HG02571 (cell line): Measurements from ENCODE around the gene AP3S2.

ENCODE experiments used
- ATAC-seq: cut with Tn5 transposase; IDR thresholded peaks from one replicate; pipeline ENCODE4 v1.9.1; 2021; ENCODE audit warnings: mild to moderate bottlenecking, moderate library complexity; ENCODE audit not compliant: unreplicated experiment

Gene AP3S2

DNA sequence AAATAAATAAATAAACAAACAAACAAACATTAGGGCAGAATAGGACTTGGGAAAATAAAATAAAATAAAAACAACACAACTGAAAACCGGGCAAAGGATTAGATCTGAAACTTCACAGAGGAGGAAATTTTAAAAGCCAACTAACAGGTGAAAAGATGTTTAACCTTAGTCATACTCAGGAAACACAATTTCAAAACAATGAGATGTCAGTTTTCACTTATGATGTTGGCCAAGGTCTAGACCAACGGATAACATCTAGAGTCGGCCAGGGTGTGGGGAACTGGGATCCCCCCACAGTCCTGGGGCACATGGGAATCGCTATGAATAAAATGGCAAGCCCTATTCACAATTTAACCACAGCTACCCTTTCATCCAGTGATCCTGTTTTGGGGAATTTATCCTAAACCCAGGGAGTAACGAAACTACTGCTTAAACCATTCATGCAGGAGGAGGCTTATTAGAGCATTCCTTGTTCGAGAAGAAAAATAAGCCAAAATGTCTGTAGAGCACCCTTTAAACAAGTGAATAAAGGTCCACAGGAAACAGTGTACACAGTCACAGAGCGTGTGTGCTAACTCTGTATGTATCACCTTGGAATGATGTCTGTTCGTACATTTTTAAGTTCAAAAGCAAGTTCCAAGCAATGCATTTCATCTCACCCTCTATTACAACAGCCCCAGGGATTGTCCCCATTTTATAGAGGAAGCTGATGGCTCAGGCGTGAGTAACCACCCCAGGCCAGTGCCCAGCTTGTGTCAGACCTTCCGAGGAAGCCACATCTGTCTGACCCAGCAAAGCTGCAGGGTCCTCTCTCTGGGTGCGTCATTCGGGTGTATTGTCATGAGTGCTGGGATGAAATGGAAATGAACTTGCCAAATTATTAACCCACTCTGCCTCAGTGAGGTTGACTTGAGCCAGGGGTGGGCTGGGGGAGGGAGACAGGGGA lies 72.9 kb downstream of the AP3S2 start:
- ATAC-seq = no peak

DNA sequence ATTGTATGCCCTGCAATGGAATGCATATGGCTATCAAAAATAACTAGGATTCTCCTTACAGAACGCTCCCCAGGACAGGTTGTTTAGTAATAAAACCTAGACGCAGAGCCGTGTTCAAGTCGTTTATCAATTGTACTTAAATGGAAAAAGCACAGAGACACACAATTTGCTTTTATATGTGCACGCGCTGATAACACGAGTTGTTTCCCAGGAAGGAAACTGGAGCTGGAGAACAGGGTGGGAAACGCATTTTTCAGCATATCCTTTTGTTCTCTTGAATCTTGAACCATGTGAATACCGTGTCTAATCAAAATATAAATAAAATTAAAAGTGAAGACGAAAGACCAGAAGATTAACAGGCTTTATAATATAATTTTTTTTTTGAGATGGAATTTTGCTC lies 75.5 kb downstream of the AP3S2 start:
- ATAC-seq = no peak

DNA sequence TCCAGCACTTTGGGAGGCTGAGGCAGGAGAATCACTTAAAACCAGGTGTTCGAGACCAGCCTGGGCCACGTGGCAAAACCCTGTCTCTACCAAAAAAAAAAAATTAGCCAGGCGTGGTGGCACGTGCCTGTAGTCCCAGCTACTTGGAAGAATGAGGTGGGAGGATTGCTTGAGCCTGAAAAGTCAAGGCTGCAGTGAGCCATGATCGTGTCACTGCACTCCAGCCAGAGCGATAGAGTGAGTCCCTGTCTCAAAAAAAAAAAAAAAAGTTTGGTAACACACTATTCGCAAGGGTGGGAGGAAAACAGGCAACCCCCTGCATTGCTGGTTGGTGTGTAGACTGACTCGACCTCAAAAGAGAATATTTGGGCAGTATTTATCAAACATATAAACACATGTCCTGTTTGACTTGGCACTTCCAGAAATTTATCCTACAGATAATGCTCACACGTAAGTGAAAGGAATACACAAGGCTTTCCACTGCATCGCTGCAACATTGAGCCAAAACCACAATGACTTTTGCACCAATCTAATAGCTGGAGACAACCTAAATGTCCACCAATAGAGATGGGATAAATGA lies 76.0 kb downstream of the AP3S2 start:
- no peak for ATAC-seq

DNA sequence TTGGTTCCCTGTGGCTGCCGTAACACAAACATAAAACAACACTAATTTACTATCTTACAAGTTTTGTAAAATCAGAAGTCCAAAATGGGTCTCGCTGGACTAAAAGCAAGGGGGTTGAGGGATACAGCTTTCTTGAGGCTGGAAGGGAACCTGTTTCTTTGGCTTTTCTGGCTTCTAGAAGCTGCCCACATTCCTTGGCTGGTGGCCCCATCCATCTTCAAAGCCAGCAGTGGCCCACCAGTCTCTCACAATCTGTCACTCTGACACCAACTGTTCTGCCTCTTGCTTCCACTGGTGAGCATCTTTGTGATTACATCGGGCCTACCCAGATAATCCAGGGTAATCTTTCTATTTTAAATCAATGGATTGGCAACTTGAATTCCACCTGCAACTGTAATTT lies 78.0 kb downstream of the AP3S2 start:
- no peak for ATAC-seq

DNA sequence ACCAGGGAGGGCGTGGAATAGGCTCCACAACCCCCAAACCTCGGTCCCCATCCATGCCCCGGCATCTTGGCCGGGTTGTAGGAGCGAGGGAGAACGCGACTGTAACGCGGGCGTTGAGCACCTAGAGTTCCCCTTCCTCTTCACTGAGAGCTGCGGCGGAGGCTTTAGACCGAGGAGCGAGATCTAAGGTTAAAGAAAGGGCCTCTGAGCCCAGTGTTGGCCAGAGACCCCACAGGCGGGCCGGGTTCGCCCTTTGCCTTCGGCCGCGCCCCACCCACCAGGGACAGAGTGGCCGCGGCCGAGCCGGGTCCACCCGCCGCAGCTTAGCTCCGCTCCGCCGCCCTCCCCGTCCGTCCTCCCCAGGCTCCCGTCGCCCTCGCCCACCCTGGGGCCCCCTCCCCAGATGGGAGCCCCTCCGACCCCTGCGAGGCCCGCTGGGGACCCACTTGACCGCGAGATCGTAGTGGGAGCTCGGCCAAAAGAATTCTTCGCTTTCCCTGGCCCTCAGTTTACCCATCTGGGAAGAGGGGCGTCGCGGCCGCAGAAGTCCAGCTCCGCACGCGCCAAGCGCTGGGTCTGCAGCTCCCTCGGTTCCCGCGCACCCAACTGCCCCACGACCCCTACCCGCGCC lies 79.6 kb downstream of the AP3S2 start:
- ATAC-seq = no peak

DNA sequence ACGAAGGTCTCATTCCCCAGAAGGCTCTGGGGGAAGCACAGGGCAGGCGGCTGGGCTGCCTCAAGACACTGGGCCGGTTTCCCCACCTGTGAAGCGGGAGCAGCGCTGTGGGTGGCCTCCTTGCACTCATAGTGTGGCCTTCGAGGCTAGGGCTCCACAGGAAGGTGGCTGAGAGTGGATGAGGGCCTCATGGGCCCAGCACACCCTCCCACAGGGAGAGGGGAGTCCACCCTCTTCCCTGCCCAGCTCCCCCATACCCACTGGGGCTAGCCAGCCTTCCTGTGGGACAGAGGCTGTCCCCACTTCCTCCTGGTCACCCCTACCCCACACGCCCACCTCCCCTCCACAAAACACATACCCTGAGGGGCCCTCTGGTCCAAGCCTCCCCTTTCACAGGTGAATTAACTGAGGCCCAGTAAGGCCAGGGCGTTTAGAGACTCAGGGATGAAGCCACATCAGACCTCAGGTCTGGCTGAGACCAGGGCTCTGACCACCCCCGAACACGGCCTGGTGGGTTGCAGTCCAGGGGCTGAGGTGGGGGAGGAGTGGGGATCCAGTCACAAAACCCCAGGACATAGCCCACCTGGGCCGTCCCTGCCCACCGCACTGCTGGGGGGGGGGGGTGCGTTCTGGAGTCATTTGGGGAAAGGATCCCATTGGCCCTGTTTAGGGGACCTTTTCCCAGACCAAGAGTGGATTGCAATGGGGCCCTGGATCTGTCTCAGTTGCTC lies 80.2 kb downstream of the AP3S2 start:
- no peak for ATAC-seq

DNA sequence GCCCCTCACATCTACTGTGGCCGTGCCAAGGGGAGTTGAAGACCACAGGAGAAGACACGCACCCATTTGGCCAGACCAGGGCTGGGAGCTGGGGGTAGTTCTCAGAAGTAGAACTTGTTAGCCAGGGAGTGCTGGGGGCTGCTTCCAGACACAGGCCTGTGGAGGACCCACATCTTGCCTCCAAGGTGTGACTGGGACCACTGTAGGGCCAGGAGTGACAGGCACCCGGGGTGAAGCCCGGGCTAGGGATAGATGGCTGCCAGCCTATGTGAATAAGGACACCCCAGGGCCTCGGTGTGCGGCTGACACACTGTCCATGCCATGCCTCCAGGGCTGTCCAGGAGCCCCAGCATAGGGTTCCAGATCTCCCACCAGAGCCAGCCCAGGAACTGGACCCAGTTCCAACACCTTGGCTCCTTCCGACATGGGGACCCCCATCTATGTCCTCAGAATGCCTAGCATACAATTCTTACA lies 80.9 kb downstream of the AP3S2 start:
- no peak for ATAC-seq

DNA sequence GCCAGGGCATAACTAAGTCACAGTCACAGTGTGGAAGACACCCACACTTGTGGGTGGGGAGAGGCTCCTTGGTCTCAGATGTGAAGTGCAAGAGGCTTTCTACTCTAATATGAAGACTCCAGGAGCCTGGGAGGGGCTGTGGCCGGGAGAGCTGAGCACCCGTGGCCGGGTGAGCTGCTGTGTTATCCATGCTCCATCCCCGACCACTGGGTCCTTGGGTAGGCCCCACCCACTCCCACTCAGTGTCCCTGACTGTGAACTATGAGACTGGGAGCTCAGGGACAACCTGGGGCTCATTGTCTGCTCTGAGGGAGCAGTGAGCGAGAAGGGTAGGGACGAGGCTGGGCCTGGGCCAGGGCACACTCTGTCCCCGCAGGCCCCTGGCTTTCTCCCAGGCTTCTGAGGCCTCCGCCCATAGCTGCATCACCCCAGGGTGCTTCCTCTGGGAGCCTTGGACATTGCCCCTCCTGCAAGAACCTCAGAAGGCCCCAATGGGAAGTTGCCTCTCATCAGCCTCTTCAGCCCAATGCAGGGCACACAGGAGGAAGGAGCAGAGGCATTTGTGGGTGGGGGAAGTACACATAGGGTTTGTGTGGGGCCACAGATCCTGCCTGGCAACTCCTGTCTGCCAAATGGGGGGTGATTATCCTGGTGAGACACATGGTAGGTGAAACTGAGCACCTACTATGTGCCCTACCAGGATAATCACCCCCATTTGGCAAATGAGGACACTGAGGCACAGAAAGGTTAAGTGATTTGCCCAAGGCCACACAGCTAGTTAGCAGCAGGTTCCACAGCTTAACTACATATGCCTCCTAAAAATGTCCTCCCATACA lies 81.6 kb downstream of the AP3S2 start:
- no peak for ATAC-seq

DNA sequence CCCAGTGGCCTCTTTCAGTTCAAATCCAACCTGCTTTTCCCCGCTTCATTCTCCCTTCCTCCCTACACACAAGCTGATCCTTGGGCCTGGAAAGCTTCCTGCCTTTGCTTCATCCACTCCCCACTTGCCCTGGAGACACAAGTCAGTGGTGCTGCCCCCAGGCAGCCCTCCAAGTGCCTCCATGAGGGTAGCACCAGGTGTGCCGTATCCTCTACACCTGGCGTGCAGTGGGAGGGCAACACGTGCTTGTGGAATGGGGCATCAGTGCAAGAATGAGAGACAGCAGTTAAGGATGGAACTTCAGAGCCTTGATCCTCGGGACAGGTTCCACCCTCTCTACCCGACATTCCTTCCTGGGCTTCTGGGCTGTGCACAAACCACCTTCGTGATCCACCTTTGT lies 83.0 kb downstream of the AP3S2 start:
- no peak for ATAC-seq

DNA sequence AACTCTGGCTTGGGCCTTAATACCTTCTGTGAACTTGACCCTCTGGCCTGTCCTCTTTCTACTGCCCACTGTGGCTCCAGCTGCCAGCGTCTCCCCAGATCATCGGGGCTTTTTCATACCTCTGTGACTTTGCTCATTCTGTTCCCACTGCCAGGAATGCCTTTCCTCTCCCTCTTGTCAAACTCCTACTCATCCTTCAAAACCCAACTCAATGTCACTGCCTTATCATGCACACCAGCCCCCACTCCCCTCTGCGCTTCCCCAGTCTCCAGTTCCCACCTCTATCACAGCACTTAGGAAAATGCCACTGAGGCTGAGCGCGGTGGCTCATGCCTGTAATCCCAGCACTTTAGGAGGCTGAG lies 84.0 kb downstream of the AP3S2 start:
- ATAC-seq = no peak

DNA sequence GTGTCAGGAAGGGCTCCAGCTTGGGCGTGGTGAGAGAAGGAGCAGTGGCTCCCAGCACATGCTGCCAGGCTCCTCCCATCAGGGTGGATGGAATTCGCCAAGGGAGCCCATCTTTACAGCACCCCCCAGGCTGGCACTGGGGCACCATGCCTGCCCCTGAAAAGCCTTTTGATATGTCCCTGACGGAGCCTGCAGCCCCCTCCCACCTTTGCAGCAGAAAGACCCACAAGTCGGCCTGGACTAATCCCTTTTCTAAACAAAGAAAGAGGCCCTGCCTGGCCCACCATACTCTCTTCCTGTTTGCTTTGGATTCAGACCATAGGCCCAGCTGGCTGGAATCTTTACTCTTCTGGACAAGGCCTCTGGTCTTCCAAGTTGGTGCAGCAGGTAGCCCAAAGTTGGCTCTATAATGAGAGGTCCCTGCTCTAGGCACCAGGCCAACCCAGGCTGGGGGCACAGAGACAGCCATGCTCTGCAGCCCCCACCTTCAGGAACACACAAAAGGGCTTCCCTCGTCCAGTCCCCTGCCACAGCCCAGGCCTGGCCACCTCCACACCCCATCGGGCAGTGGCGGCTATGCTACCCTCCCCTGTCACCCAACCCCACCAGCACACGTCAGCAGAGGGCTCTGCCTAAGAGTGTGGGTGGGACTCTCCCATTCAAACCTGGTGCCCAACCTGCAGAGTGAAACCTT lies 84.6 kb downstream of the AP3S2 start:
- ATAC-seq = no peak

DNA sequence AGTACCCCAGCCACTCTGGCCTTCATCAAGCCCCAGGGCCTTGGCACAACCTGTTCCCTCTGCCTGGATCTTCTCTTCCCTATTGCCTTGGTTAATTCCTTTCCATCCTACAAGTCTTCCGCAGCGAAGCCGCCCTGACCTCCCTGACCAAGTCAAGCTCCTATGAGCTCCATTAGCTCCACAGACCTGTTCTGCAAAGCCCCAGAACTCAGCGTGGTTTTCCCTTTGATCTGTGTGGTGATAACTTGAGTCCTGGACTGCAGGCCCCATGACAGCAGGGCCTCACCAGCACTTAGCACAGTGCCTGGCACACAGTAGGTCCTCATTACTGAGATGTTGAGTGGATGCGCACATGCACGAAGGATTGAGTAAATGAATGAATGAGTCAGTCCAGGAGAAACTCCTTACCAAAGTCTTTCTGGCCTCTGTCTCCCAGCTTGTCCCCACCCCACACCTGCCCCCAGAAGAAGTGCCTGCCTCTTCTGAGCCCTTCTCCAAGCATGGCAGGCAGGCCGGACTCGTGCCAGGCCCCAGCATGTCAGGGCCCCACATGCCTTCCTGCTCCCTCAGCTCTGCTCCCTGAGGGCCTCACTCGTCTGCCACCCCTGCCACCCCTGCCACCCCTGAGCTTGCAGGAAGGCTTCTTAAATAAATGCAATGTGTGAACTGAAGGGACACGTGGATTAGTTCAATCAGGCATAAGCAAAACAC lies 85.5 kb downstream of the AP3S2 start:
- ATAC-seq = no peak

DNA sequence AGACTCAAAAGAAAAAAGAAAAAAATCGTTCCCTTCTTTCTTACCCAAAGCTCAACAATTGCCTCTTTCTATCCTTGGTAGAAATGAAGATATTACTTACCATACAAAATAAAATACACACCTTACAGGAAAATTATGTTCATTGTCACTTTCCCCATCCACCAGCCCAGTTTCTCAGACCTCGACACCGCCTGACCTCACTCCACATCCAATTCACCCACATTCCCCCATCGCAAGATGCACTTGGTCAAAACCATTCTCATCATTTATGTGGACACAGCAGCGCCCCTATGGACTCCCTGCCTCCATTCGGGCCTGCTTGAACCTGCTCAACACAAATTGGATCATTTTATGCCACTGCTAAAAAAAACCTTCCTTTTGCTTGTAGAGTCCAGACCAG lies 86.1 kb downstream of the AP3S2 start:
- ATAC-seq = no peak

DNA sequence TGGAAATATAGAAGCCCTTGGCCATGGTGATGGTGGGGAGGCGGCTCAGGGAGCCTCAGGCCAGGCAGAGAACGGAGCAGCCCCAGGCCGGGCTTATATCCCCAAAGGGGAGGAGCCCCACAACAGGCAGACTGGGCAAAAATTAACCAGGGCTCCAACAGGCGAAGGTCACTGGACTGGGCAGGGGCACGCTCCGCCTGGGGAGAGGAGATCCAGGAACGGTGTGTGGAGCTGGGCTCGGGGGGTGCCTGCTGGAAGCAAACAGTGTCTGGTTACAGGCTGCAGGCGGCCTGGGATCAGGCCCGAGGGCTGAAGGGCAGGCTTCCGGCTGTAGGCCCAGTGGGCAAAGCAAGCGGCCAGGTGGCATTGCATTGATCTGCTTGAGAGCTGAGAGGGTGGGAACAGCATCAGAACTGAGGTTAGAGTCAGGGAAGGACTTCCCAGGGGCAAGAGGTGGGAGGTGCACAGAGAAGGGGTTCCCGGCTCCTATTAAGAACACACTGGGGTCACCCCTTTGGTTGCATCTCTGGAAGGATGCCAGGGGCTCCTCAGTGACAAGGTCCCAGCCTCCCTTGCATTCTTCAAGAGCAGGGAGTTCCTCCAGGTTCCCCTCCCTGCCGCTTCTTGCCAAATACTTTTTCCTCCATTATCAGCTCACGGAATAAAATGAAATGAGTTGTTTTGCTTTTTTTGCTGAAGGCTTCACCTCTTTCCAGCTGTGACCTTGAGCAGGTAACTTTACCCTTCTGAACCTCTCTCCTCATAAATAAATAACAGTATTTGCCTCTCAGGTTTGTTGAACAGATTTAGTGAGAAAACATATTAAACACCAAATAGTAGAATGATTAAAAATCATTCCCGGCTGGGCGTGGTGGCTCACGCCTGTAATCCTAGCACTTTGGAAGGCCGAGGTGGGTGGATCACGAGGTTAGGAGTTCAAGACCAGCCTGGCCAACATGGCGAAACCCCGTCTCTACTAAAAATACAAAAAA lies 86.9 kb downstream of the AP3S2 start:
- no peak for ATAC-seq

DNA sequence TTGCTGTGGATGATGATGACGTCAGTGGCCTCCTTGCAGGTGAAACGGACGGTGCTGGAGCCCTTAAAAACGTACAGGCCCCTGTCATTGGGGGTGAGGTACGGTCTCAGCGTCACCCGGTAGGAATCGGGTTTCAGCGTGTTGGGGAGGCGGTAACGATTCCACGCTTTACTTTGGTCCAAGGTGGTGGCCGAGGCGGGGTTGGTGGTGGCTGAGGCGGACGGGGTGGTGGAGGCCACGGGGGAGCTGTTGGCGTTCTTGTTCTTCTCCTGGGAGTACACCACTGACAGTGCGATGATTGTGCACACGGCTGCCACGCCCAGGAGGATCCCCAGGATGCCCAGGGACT lies 87.6 kb downstream of the AP3S2 start:
- no peak for ATAC-seq

DNA sequence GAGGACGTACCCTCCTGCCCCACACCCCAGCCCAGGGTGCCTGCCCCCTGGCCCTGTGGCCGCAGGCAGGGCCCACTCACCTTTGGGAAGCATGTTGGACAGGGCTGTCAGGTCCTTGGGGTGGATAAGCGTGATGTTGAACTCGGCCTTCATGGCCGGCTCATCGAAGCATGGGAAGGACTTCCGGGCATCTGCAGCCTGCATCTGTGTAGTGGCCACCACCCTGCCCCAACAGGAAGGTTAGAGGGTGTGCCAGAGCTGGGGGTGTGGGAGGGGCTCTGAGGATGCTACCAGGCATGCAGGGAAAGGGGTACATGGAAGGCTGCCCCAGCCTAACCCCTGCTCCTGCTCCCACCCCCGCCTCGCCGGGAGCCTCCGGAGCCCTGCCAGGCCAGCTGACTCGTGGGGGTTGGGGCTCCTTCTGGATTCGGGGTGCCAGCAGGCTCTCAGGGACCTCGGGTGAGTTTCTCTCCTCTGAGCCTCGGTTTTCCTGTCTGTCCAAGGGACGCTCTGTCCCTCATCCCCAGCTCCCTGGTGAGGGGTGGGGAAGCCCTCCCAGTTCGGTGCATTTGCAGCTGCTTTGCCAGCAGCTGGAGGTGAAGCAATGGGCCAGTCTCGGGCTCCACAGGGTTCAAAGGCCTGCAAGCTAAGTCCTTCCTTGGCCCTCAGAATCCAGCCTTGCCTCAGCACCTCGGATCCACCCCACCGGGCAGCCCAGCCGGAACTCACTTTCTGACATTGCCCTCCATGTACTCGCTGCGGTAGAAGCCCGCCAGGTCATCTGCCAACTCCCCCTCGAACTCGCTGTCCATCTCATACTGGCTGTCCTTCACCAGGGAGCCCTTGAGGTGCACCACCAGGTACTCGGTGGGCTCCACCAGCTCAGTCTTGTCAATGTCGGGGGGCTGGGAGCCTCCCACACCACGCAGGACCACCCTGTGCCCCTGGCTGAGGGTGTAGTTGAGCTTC lies 88.3 kb downstream of the AP3S2 start:
- ATAC-seq = no peak
